HEK293 (cell line): Measurements from ENCODE around the gene TNFRSF4.

Experiments used
- CTCF ChIA-PET: fragments of 350-600 bp; formaldehyde crosslinking; extraction: SDS; loops from one replicate; lab custom pipeline; 2021; ENCODE audit warnings: antibody characterized with exemption; lab: Yijun Ruan, JAX
- POLR2A ChIA-PET: fragments of 300-600 bp; formaldehyde crosslinking; extraction: SDS; loops from one replicate; lab custom pipeline; 2020; ENCODE audit warnings: antibody characterized with exemption, inconsistent platforms; lab: Yijun Ruan, JAX
- H3K27ac ChIP-seq: fragments of 200-500 bp; sonication (Bioruptor generic); 2 replicates; pipeline ENCODE4 v1.5.1; 2014; ENCODE audit warnings: low read depth, low read length, control low read depth, inconsistent platforms; ENCODE audit errors: extremely low read depth
- H3K36me3 ChIP-seq, 2 experiments: fragments of 200-500 bp in 1 of 2; sonication (Bioruptor generic) in 1 of 2; 1 replicate in 1 of 2; 2 replicates in 1 of 2; pipeline ENCODE4 v1.5.1; 2014 to 2017; ENCODE audit warnings: inconsistent platforms in 2 of 2, low read length in 2 of 2; ENCODE audit not compliant: control insufficient read depth in 2 of 2, insufficient read depth in 1 of 2
- H3K4me1 ChIP-seq: fragments of 200-500 bp; sonication (Bioruptor generic); 2 replicates; pipeline ENCODE4 v1.5.1; 2014; ENCODE audit warnings: mild to moderate bottlenecking, low read length, inconsistent platforms; ENCODE audit not compliant: control insufficient read depth, insufficient read depth
- H3K4me3 ChIP-seq: 2 replicates; pipeline ENCODE4 v1.5.1; 2011; ENCODE audit warnings: low read depth, mild to moderate bottlenecking, control low read depth, low read length, moderate library complexity
- H3K9me3 ChIP-seq: fragments of 200-500 bp; sonication (Bioruptor generic); 2 replicates; pipeline ENCODE4 v1.5.1; 2014; ENCODE audit warnings: low read depth, low read length, inconsistent platforms; ENCODE audit not compliant: control insufficient read depth, insufficient read depth
- EGR2 ChIP-seq: fragments of 450-650 bp; formaldehyde crosslinking; IDR thresholded peaks from 2 replicates; pipeline ENCODE4 v1.5.1; 2016; ENCODE audit warnings: low read depth, missing biosample characterization, missing genetic modification characterization
- HIC1 ChIP-seq: fragments of 450-650 bp; formaldehyde crosslinking; IDR thresholded peaks from 2 replicates; pipeline ENCODE4 v1.5.1; 2016; ENCODE audit warnings: missing biosample characterization, missing genetic modification characterization
- KLF7 ChIP-seq: fragments of 450-650 bp; formaldehyde crosslinking; IDR thresholded peaks from 2 replicates; pipeline ENCODE4 v1.5.1; 2016; ENCODE audit warnings: missing biosample characterization, missing genetic modification characterization, borderline replicate concordance
- KLF9 ChIP-seq: fragments of 450-650 bp; formaldehyde crosslinking; IDR thresholded peaks from 2 replicates; pipeline ENCODE4 v1.5.1; 2016; ENCODE audit warnings: missing biosample characterization, missing genetic modification characterization, low read depth
- OVOL3 ChIP-seq: fragments of 450-650 bp; formaldehyde crosslinking; IDR thresholded peaks from 2 replicates; pipeline ENCODE4 v1.5.1; 2016; ENCODE audit warnings: missing biosample characterization, missing genetic modification characterization
- PRDM6 ChIP-seq: fragments of 450-650 bp; formaldehyde crosslinking; IDR thresholded peaks from 2 replicates; pipeline ENCODE4 v1.5.1; 2017; ENCODE audit warnings: missing biosample characterization, missing genetic modification characterization
- ZBTB20 ChIP-seq: fragments of 450-650 bp; formaldehyde crosslinking; IDR thresholded peaks from 2 replicates; pipeline ENCODE4 v1.5.1; 2016; ENCODE audit warnings: missing biosample characterization, missing genetic modification characterization
- ZFHX2 ChIP-seq: fragments of 450-650 bp; formaldehyde crosslinking; conservative IDR thresholded peaks from 2 replicates; pipeline ENCODE4 v1.5.1; 2016; ENCODE audit warnings: missing biosample characterization, missing genetic modification characterization
- ZNF112 ChIP-seq: fragments of 450-650 bp; formaldehyde crosslinking; IDR thresholded peaks from 2 replicates; pipeline ENCODE4 v1.5.0; 2017; ENCODE audit warnings: missing biosample characterization, missing genetic modification characterization
- ZNF157 ChIP-seq: fragments of 450-650 bp; formaldehyde crosslinking; IDR thresholded peaks from 2 replicates; pipeline ENCODE4 v1.5.1; 2016; ENCODE audit warnings: missing biosample characterization, missing genetic modification characterization
- ZNF184 ChIP-seq: fragments of 450-650 bp; IDR thresholded peaks from 2 replicates; pipeline ENCODE4 v1.5.1; 2018; ENCODE audit warnings: missing biosample characterization, mild to moderate bottlenecking, missing genetic modification characterization
- ZNF23 ChIP-seq: fragments of 450-650 bp; formaldehyde crosslinking; IDR thresholded peaks from 2 replicates; pipeline ENCODE4 v1.5.1; 2016; ENCODE audit warnings: missing biosample characterization, missing genetic modification characterization, borderline replicate concordance
- ZNF311 ChIP-seq: fragments of 450-650 bp; formaldehyde crosslinking; IDR thresholded peaks from 2 replicates; pipeline ENCODE4 v1.5.1; 2017; ENCODE audit warnings: missing biosample characterization, missing genetic modification characterization, borderline replicate concordance
- ZNF37A ChIP-seq: fragments of 450-650 bp; IDR thresholded peaks from 2 replicates; pipeline ENCODE4 v1.5.1; 2018; ENCODE audit warnings: missing biosample characterization, missing genetic modification characterization
- ZNF416 ChIP-seq: fragments of 450-650 bp; formaldehyde crosslinking; IDR thresholded peaks from 2 replicates; pipeline ENCODE4 v1.5.1; 2016; ENCODE audit warnings: missing biosample characterization, missing genetic modification characterization
- ZNF449 ChIP-seq: fragments of 450-650 bp; formaldehyde crosslinking; IDR thresholded peaks from 2 replicates; pipeline ENCODE4 v1.5.1; 2017; ENCODE audit warnings: missing biosample characterization, mild to moderate bottlenecking, missing genetic modification characterization, moderate library complexity
- ZNF510 ChIP-seq: fragments of 450-650 bp; formaldehyde crosslinking; IDR thresholded peaks from 2 replicates; pipeline ENCODE4 v1.5.1; 2018; ENCODE audit warnings: mild to moderate bottlenecking, missing genetic modification characterization, missing biosample characterization; ENCODE audit not compliant: insufficient replicate concordance
- ZNF514 ChIP-seq: fragments of 450-650 bp; formaldehyde crosslinking; IDR thresholded peaks from 2 replicates; pipeline ENCODE4 v1.5.1; 2016; ENCODE audit warnings: missing biosample characterization, missing genetic modification characterization
- ZNF629 ChIP-seq: fragments of 450-650 bp; formaldehyde crosslinking; IDR thresholded peaks from 2 replicates; pipeline ENCODE4 v1.5.1; 2017; ENCODE audit warnings: missing biosample characterization, missing genetic modification characterization
- ZNF639 ChIP-seq: fragments of 450-650 bp; formaldehyde crosslinking; IDR thresholded peaks from 2 replicates; pipeline ENCODE4 v1.5.1; 2016; ENCODE audit warnings: missing biosample characterization, missing genetic modification characterization
- ZNF792 ChIP-seq: fragments of 450-650 bp; formaldehyde crosslinking; IDR thresholded peaks from 2 replicates; pipeline ENCODE4 v1.5.1; 2016; ENCODE audit warnings: missing biosample characterization, missing genetic modification characterization

Gene TNFRSF4

DNA sequence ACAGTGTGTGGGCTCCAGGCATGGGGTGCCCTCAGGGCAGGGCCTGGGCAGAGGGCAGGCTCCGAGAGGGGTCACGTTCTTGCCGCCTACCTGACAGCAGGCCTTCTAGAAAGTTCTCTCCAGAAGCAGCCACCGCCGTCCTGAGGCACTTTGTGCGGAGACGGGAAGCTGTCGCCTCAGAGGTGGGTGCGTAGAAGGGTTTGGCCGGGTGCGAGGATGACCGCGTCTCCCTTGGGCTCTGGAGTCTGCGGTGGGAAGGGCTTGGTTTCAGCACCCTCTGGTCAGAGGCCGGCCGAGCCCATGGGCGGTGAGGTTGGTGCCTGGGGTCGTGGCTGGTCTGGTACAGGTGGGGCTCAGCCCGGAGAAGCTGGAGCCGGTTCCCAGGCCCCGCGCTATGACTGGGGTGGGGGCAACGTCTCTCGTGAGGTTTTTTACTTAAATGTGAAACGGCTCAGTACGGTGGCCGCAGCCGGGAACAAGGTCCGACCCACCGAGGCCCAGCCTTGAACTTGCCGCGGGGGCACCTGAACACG, 50.3 kb downstream of the TNFRSF4 start (continued):
- TF ChIP-seq HIC1 (tag by site-specific recombination) (no peak), ZNF157 (tag by site-specific recombination) (no peak), ZNF629 (tag by site-specific recombination) (no peak), ZNF639 (no peak), ZBTB20 (no peak), KLF9 (tag by site-specific recombination) (no peak), ZNF311 (tag by site-specific recombination) (no peak), OVOL3 (tag by site-specific recombination) (no peak), ZNF514 (tag by site-specific recombination) (no peak), ZNF37A (tag by site-specific recombination) (no peak), ZNF184 (tag by site-specific recombination) (no peak), ZNF792 (tag by site-specific recombination) (no peak), PRDM6 (no peak), ZNF416 (tag by site-specific recombination) (no peak)

- peaks cover 2% of the 10 kb centered on the region; the same call in 1 of the 2 replicates for H3K4me1 ChIP-seq
- H3K27ac ChIP-seq = no peak overlapping the region
- TF ChIP-seq ZFHX2 (tag by site-specific recombination) (peak; percentile 84), EGR2 (tag by site-specific recombination) (peak; percentile 75), ZNF23 (tag by site-specific recombination) (no peak), ZNF112 (tag by site-specific recombination) (no peak)
- TF ChIP-seq, all 188 proteins: peak for 2
- peak overlapping the region; percentile 29 for H3K4me3 ChIP-seq
- CTCF ChIA-PET = no interaction called here
- no peaks in the 10 kb centered on the region for H3K9me3 ChIP-seq
- POLR2A ChIA-PET = no interaction called here
- H3K36me3 ChIP-seq = no peaks in the 10 kb centered on the region
Observed at GRCh38 chr1:1162597-1163537, 51.1 kb downstream of the TNFRSF4 start.

- POLR2A ChIA-PET = no interaction called here
- Histone ChIP-seq H3K27ac (no peak overlapping the region), H3K36me3 (no peaks in the 10 kb centered on the region), H3K9me3 (no peaks in the 10 kb centered on the region), H3K4me1 (peaks cover 6% of the 10 kb centered on the region; the same call in 1 of the 2 replicates), H3K4me3 (no peak overlapping the region)
- CTCF ChIA-PET = no interaction called here
- no peak for TF ChIP-seq KLF7 (tag by site-specific recombination)
- no peak for TF ChIP-seq ZNF510
- no peak for TF ChIP-seq ZNF449 (tag by site-specific recombination)
Observed at GRCh38 chr1:1161683-1162079, 52.3 kb downstream of the TNFRSF4 start.
